ENCODE measurements around the gene ANOS1. TPM values are rescaled to one million over a fixed set of nuclear protein-coding genes. Genes with fewer than 3 reads are reported as not detected.

Gene ANOS1
- total RNA-seq, 4 donors from 2014 or later, result 1.3 to 5.7 (median 3.5) TPM

- H3K27ac ChIP-seq, result no peak overlapping the region
- H3K9me3 ChIP-seq, result peaks cover 0 to 13% (median 0%) of the 10 kb centered on the region in 3 donors
- no peak overlapping the region for H3K4me3 ChIP-seq
- 45 to 48% methylated on average over 2 of the region's 2 CpGs for WGBS, 2 donors (ENCODE audit: low coverage in 1 of 2)
- H3K27me3 ChIP-seq, result no peaks in the 10 kb centered on the region
- no peaks in the 10 kb centered on the region for H3K36me3 ChIP-seq
- H3K4me1 ChIP-seq, result no peaks in the 10 kb centered on the region
- TF ChIP-seq CTCF (IDR thresholded peaks at IDR 0.05), result no peak
- TF ChIP-seq POLR2AphosphoS5 (IDR thresholded peaks at IDR 0.05), result no peak
- TF ChIP-seq EP300 (IDR thresholded peaks at IDR 0.05), result no peak
- no peak for TF ChIP-seq POLR2A (IDR thresholded peaks at IDR 0.05)
- ATAC-seq, result no peak
Observed at GRCh38 chrX:8607326-8607725, 124.6 kb downstream of the ANOS1 start.

GRCh38 chrX:8604131-8604530 is 127.8 kb downstream of the ANOS1 start:
- TF ChIP-seq POLR2A (IDR thresholded peaks at IDR 0.05) (no peak), CTCF (IDR thresholded peaks at IDR 0.05) (no peak), EP300 (IDR thresholded peaks at IDR 0.05) (no peak), POLR2AphosphoS5 (IDR thresholded peaks at IDR 0.05) (no peak)
- ATAC-seq, result no peak
- Histone ChIP-seq H3K9me3 (no peaks in the 10 kb centered on the region), H3K27ac (no peak overlapping the region), H3K4me1 (no peaks in the 10 kb centered on the region), H3K27me3 (no peaks in the 10 kb centered on the region), H3K4me3 (no peak overlapping the region), H3K36me3 (no peaks in the 10 kb centered on the region)
- 72 to 87% methylated on average over 3 to 4 of the region's 5 CpGs for WGBS, 2 donors (ENCODE audit: low coverage in 1 of 2)

GRCh38 chrX:8591501-8591900 is 140.4 kb downstream of the ANOS1 start:
- no peaks in the 10 kb centered on the region for H3K27me3 ChIP-seq
- H3K36me3 ChIP-seq, result no peaks in the 10 kb centered on the region
- no peak overlapping the region for H3K27ac ChIP-seq
- TF ChIP-seq POLR2A (IDR thresholded peaks at IDR 0.05), result no peak
- TF ChIP-seq CTCF (IDR thresholded peaks at IDR 0.05), result no peak
- no peak for TF ChIP-seq POLR2AphosphoS5 (IDR thresholded peaks at IDR 0.05)
- no peak for TF ChIP-seq EP300 (IDR thresholded peaks at IDR 0.05)
- no peak for ATAC-seq
- no peaks in the 10 kb centered on the region for H3K4me1 ChIP-seq
- no peak overlapping the region for H3K4me3 ChIP-seq
- no peaks in the 10 kb centered on the region for H3K9me3 ChIP-seq
- 93% methylated on average over 4 of the region's 4 CpGs; no CpG with 5 or more reads in 1 of the 2 donors for WGBS, 2 donors (ENCODE audit: low coverage in 1 of 2)

- H3K27me3 ChIP-seq, result no peaks in the 10 kb centered on the region
- no peak overlapping the region for H3K27ac ChIP-seq
- TF ChIP-seq POLR2A (IDR thresholded peaks at IDR 0.05), result no peak
- no peak for TF ChIP-seq CTCF (IDR thresholded peaks at IDR 0.05)
- TF ChIP-seq POLR2AphosphoS5 (IDR thresholded peaks at IDR 0.05), result no peak
- no peaks in the 10 kb centered on the region for H3K9me3 ChIP-seq
- no peaks in the 10 kb centered on the region for H3K36me3 ChIP-seq
- no peak overlapping the region for H3K4me3 ChIP-seq
- no peak for ATAC-seq
- H3K4me1 ChIP-seq, result no peaks in the 10 kb centered on the region
Observed at GRCh38 chrX:8586953-8587352, 145.0 kb downstream of the ANOS1 start.

GRCh38 chrX:8579602-8580001 is 152.3 kb downstream of the ANOS1 start:
- ATAC-seq, result no peak
- Histone ChIP-seq H3K4me3 (no peak overlapping the region), H3K4me1 (no peaks in the 10 kb centered on the region), H3K27ac (no peak overlapping the region), H3K9me3 (no peaks in the 10 kb centered on the region), H3K36me3 (no peaks in the 10 kb centered on the region), H3K27me3 (no peaks in the 10 kb centered on the region)
- TF ChIP-seq EP300 (IDR thresholded peaks at IDR 0.05) (no peak), POLR2A (IDR thresholded peaks at IDR 0.05) (no peak), CTCF (IDR thresholded peaks at IDR 0.05) (no peak), POLR2AphosphoS5 (IDR thresholded peaks at IDR 0.05) (no peak)
- 39% methylated on average over 3 of the region's 5 CpGs; no CpG with 5 or more reads in 1 of the 2 donors for WGBS, 2 donors (ENCODE audit: low coverage in 1 of 2)
